Measurements from ENCODE around the gene CENPP. TPM values are rescaled to one million over a fixed set of nuclear protein-coding genes. Genes with fewer than 3 reads are reported as not detected.
A peak's percentile ranks its signal among the peaks of the same experiment; 100 is the strongest.
"Not testable (repeated sequence)": the region's sequence is repeated elsewhere in the genome, so short reads cannot be mapped to it uniquely, and the experiment has no call there.

Gene CENPP
- total RNA-seq, 4 donors from 2014 or later, result 0.37 to 7.1 (median 3.2) TPM

GRCh38 chr9:92564504-92564903 is 238.8 kb downstream of the CENPP start:
- no peak overlapping the region for H3K4me3 ChIP-seq
- in situ Hi-C loops (cut with MboI; ENCODE audit: low pct_ligation_motif_present in 1 of 4, low pct_unique_long_range_greater_than_20kb in 1 of 4, low sequenced_read_pairs in 3 of 4) (no loop called here), intact Hi-C loops (cut with DNase I; ENCODE audit: low total_unique reads) (no loop called here)
- TF ChIP-seq POLR2A (IDR thresholded peaks at IDR 0.05) (no peak), CTCF (IDR thresholded peaks at IDR 0.05) (no peak), POLR2AphosphoS5 (IDR thresholded peaks at IDR 0.05) (no peak), EP300 (IDR thresholded peaks at IDR 0.05; ENCODE audit: low read depth) (no peak)
- H3K36me3 ChIP-seq, result no peaks in the 10 kb centered on the region
- peak overlapping the region in 1 of 4 donors; percentile 12 for H3K27ac ChIP-seq
- peaks cover 0 to 32% (median 16%) of the 10 kb centered on the region in 4 donors for H3K4me1 ChIP-seq
- no peaks in the 10 kb centered on the region for H3K27me3 ChIP-seq
- H3K9me3 ChIP-seq, result no peaks in the 10 kb centered on the region
- no peak for DNase-seq

GRCh38 chr9:92564982-92565381 is 239.2 kb downstream of the CENPP start:
- H3K4me1 ChIP-seq, result peaks cover 0 to 32% (median 16%) of the 10 kb centered on the region in 4 donors
- no peak for DNase-seq
- H3K4me3 ChIP-seq, result no peak overlapping the region
- no peaks in the 10 kb centered on the region for H3K27me3 ChIP-seq
- H3K27ac ChIP-seq, result no peak overlapping the region
- no peak for TF ChIP-seq CTCF (IDR thresholded peaks at IDR 0.05)
- TF ChIP-seq POLR2A (IDR thresholded peaks at IDR 0.05), result no peak
- TF ChIP-seq POLR2AphosphoS5 (IDR thresholded peaks at IDR 0.05), result no peak
- TF ChIP-seq EP300 (IDR thresholded peaks at IDR 0.05; ENCODE audit: low read depth), result no peak
- in situ Hi-C loops (cut with MboI; ENCODE audit: low pct_ligation_motif_present in 1 of 4, low pct_unique_long_range_greater_than_20kb in 1 of 4, low sequenced_read_pairs in 3 of 4), result no loop called here
- WGBS, 2 donors (ENCODE audit: low coverage in 1 of 2), result 60 to 69% methylated on average over 2 of the region's 2 CpGs
- no peaks in the 10 kb centered on the region for H3K36me3 ChIP-seq
- H3K9me3 ChIP-seq, result no peaks in the 10 kb centered on the region
- intact Hi-C loops (cut with DNase I; ENCODE audit: low total_unique reads), result no loop called here

- H3K4me1 ChIP-seq; H3K9me3 ChIP-seq; H3K36me3 ChIP-seq; H3K4me3 ChIP-seq; in situ Hi-C loops (cut with MboI; ENCODE audit: low pct_ligation_motif_present in 1 of 4, low pct_unique_long_range_greater_than_20kb in 1 of 4, low sequenced_read_pairs in 3 of 4); H3K27ac ChIP-seq; H3K27me3 ChIP-seq; DNase-seq; intact Hi-C loops (cut with DNase I; ENCODE audit: low total_unique reads): not testable (repeated sequence)
- WGBS, 2 donors (ENCODE audit: low coverage in 1 of 2), result 95 to 100% methylated on average over 2 of the region's 2 CpGs
Observed at GRCh38 chr9:92571871-92572270, 246.1 kb downstream of the CENPP start.

GRCh38 chr9:92573612-92574011 is 247.9 kb downstream of the CENPP start:
- 98% methylated on average over 14 of the region's 14 CpGs; no CpG with 5 or more reads in 1 of the 2 donors for WGBS, 2 donors (ENCODE audit: low coverage in 1 of 2)
- in situ Hi-C loops (cut with MboI; ENCODE audit: low pct_ligation_motif_present in 1 of 4, low pct_unique_long_range_greater_than_20kb in 1 of 4, low sequenced_read_pairs in 3 of 4), result not testable (repeated sequence)

GRCh38 chr9:92576175-92576574 is 250.4 kb downstream of the CENPP start:
- no peak for TF ChIP-seq POLR2A (IDR thresholded peaks at IDR 0.05)
- TF ChIP-seq CTCF (IDR thresholded peaks at IDR 0.05), result no peak
- no peak for TF ChIP-seq EP300 (IDR thresholded peaks at IDR 0.05; ENCODE audit: low read depth)
- no peak for TF ChIP-seq POLR2AphosphoS5 (IDR thresholded peaks at IDR 0.05)
- H3K4me3 ChIP-seq, result no peak overlapping the region
- no peaks in the 10 kb centered on the region for H3K36me3 ChIP-seq
- in situ Hi-C loops (cut with MboI; ENCODE audit: low pct_ligation_motif_present in 1 of 4, low pct_unique_long_range_greater_than_20kb in 1 of 4, low sequenced_read_pairs in 3 of 4) (no loop called here), intact Hi-C loops (cut with DNase I; ENCODE audit: low total_unique reads) (no loop called here)
- no peaks in the 10 kb centered on the region for H3K9me3 ChIP-seq
- no peak overlapping the region for H3K27ac ChIP-seq
- H3K4me1 ChIP-seq, result no peaks in the 10 kb centered on the region
- 60 to 66% methylated on average over 1 of the region's 1 CpG for WGBS, 2 donors (ENCODE audit: low coverage in 1 of 2)
- no peaks in the 10 kb centered on the region for H3K27me3 ChIP-seq
- no peak for DNase-seq

More at GRCh38 chr9:92573612-92574011, 247.9 kb downstream of the CENPP start:
- intact Hi-C loops (cut with DNase I; ENCODE audit: low total_unique reads); H3K36me3 ChIP-seq; H3K9me3 ChIP-seq; H3K4me1 ChIP-seq; H3K27me3 ChIP-seq; DNase-seq; H3K27ac ChIP-seq; H3K4me3 ChIP-seq: not testable (repeated sequence)

All from transverse colon (tissue), 4 donors.